ENCODE measurements around the gene CADPS2. TPM values are rescaled to one million over a fixed set of nuclear protein-coding genes. Genes with fewer than 3 reads are reported as not detected.

Gene CADPS2
- total RNA-seq, 1 donor from 2014 or later = 0.22 TPM

DNA sequence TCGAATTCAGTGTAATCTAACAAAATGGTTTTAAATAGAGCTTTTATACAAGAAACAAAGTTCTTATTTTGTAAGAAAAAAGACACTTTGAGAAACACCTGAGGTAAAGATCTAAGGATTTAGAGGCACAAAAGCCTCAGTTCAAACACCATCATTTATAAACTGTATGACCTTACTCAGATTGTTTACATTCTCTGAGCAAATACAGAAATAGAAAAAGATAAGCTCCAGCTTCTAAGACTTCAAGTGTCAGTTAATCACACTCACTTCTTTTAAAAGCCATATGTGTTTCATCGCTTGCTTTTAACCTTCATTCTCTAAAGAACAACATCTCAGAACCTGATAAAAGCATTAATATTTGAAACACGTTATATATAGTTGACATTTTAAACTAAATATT is 27.9 kb downstream of the CADPS2 start:
- H3K4me1 Mint-ChIP-seq (ENCODE audit: low read depth, unreplicated experiment) = no peaks in the 10 kb centered on the region
- H3K27ac Mint-ChIP-seq (ENCODE audit: unreplicated experiment) = no peak overlapping the region
- H3K36me3 Mint-ChIP-seq (ENCODE audit: unreplicated experiment) = no peaks in the 10 kb centered on the region
- TF ChIP-seq, protein P1, sequence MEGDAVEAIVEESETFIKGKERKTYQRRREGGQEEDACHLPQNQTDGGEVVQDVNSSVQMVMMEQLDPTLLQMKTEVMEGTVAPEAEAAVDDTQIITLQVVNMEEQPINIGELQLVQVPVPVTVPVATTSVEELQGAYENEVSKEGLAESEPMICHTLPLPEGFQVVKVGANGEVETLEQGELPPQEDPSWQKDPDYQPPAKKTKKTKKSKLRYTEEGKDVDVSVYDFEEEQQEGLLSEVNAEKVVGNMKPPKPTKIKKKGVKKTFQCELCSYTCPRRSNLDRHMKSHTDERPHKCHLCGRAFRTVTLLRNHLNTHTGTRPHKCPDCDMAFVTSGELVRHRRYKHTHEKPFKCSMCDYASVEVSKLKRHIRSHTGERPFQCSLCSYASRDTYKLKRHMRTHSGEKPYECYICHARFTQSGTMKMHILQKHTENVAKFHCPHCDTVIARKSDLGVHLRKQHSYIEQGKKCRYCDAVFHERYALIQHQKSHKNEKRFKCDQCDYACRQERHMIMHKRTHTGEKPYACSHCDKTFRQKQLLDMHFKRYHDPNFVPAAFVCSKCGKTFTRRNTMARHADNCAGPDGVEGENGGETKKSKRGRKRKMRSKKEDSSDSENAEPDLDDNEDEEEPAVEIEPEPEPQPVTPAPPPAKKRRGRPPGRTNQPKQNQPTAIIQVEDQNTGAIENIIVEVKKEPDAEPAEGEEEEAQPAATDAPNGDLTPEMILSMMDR (IDR thresholded peaks at IDR 0.05; ENCODE audit: partially characterized antibody, unreplicated experiment) = no peak
- H3K27me3 Mint-ChIP-seq (ENCODE audit: unreplicated experiment) = peaks cover 3% of the 10 kb centered on the region
- H3K9me3 Mint-ChIP-seq (ENCODE audit: unreplicated experiment) = no peaks in the 10 kb centered on the region
- H3K4me3 Mint-ChIP-seq (ENCODE audit: unreplicated experiment) = no peak overlapping the region
- DNase-seq = no peak

DNA sequence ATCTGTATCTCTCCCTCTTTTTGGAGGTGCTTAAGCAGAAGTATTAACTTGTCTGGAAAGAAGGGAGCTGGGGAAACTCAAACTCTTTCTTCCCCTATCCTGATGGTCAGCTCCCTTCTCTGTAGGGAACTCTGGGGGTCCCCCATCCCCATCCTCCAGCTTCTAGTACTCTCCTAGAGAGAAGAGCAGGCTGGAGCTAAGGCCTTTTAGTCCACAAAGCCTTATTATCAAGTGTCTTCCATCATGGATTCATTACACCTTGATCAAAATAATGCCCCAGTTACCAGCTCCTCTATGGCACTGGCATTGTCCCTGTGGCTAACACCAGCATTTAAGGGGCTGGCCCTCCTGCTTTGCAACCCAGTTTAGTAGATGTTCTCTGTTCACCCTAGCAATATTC is 35.7 kb downstream of the CADPS2 start:
- Mint-ChIP-seq H3K27me3 (ENCODE audit: unreplicated experiment) (no peaks in the 10 kb centered on the region), H3K9me3 (ENCODE audit: unreplicated experiment) (no peaks in the 10 kb centered on the region), H3K36me3 (ENCODE audit: unreplicated experiment) (peaks cover 4% of the 10 kb centered on the region), H3K4me3 (ENCODE audit: unreplicated experiment) (no peak overlapping the region), H3K27ac (ENCODE audit: unreplicated experiment) (no peak overlapping the region), H3K4me1 (ENCODE audit: low read depth, unreplicated experiment) (no peaks in the 10 kb centered on the region)
- no peak for DNase-seq
- TF ChIP-seq, protein P1 (IDR thresholded peaks at IDR 0.05; ENCODE audit: partially characterized antibody, unreplicated experiment) = no peak

GRCh38 chr7:122849957-122850328 is 36.3 kb downstream of the CADPS2 start:
- H3K27me3 Mint-ChIP-seq (ENCODE audit: unreplicated experiment) = no peaks in the 10 kb centered on the region
- H3K27ac Mint-ChIP-seq (ENCODE audit: unreplicated experiment) = no peak overlapping the region
- no peak overlapping the region for H3K4me3 Mint-ChIP-seq (ENCODE audit: unreplicated experiment)
- DNase-seq = no peak
- H3K36me3 Mint-ChIP-seq (ENCODE audit: unreplicated experiment) = peaks cover 4% of the 10 kb centered on the region
- no peaks in the 10 kb centered on the region for H3K4me1 Mint-ChIP-seq (ENCODE audit: low read depth, unreplicated experiment)
- H3K9me3 Mint-ChIP-seq (ENCODE audit: unreplicated experiment) = no peaks in the 10 kb centered on the region
- TF ChIP-seq, protein P1 (IDR thresholded peaks at IDR 0.05; ENCODE audit: partially characterized antibody, unreplicated experiment) = no peak

DNA sequence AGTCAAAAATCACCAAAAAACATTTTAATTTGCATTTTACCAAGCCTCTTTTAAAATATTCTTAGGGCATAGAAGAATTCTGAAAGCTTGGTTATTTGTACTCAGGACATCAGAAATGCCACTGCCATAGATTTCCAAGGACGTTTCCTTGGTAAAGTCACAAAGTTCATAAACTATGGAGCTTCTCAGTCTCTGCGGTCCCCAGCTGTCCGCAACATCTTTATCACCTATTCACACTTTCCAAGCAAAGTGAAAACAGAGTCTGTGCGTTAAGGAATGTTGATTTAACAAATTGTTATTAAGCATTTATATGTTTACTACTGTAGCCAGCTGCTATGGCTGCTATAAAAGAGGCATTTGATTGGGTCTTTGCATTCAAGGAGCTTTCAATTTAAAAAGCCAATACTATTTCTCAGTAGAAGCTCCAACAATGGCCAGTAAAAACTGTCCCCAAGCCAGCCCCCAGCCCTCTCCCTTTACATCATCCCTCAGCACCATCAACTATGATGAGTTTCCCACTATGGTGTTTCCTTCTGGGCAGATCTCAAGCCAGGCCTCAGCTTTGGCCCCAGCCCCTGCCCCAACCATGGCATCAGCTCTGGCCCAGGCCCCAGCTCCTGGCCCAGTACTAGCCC is 36.8 kb downstream of the CADPS2 start:
- no peaks in the 10 kb centered on the region for H3K9me3 Mint-ChIP-seq (ENCODE audit: unreplicated experiment)
- no peak overlapping the region for H3K27ac Mint-ChIP-seq (ENCODE audit: unreplicated experiment)
- TF ChIP-seq, protein P1 (IDR thresholded peaks at IDR 0.05; ENCODE audit: partially characterized antibody, unreplicated experiment) = no peak
- H3K27me3 Mint-ChIP-seq (ENCODE audit: unreplicated experiment) = no peaks in the 10 kb centered on the region
- no peaks in the 10 kb centered on the region for H3K4me1 Mint-ChIP-seq (ENCODE audit: low read depth, unreplicated experiment)
- no peak for DNase-seq
- peaks cover 4% of the 10 kb centered on the region for H3K36me3 Mint-ChIP-seq (ENCODE audit: unreplicated experiment)
- no peak overlapping the region for H3K4me3 Mint-ChIP-seq (ENCODE audit: unreplicated experiment)

GRCh38 chr7:122847871-122848473 is 38.3 kb downstream of the CADPS2 start:
- no peak for DNase-seq
- H3K9me3 Mint-ChIP-seq (ENCODE audit: unreplicated experiment) = no peaks in the 10 kb centered on the region
- H3K4me1 Mint-ChIP-seq (ENCODE audit: low read depth, unreplicated experiment) = no peaks in the 10 kb centered on the region
- H3K36me3 Mint-ChIP-seq (ENCODE audit: unreplicated experiment) = peaks cover 4% of the 10 kb centered on the region
- TF ChIP-seq, protein P1 (IDR thresholded peaks at IDR 0.05; ENCODE audit: partially characterized antibody, unreplicated experiment) = no peak
- H3K27ac Mint-ChIP-seq (ENCODE audit: unreplicated experiment) = no peak overlapping the region
- H3K27me3 Mint-ChIP-seq (ENCODE audit: unreplicated experiment) = no peaks in the 10 kb centered on the region
- H3K4me3 Mint-ChIP-seq (ENCODE audit: unreplicated experiment) = no peak overlapping the region
